NT2/D1 (cell line): Measurements from ENCODE around the gene WDFY3.

Source experiments
- DNase-seq: peaks from one replicate; pipeline ENCODE4 v3.0.0-alpha.2; 2011; ENCODE audit warnings: low read depth, low spot score
- H3K27me3 ChIP-seq: 2 replicates; pipeline ENCODE4 v1.6.0; 2011; ENCODE audit warnings: mild to moderate bottlenecking; ENCODE audit not compliant: insufficient read length, insufficient read depth
- H3K36me3 ChIP-seq: 2 replicates; pipeline ENCODE4 v1.6.1; 2011; ENCODE audit warnings: mild to moderate bottlenecking, low read length, mixed read lengths; ENCODE audit not compliant: insufficient read depth, insufficient read length
- H3K4me1 ChIP-seq: 2 replicates; pipeline ENCODE4 v1.5.1; 2011; ENCODE audit not compliant: insufficient read depth, insufficient read length
- H3K4me3 ChIP-seq: 2 replicates; pipeline ENCODE4 v1.5.1; 2011; ENCODE audit warnings: low read depth; ENCODE audit not compliant: insufficient read length
- H3K9ac ChIP-seq: 2 replicates; pipeline ENCODE4 v1.6.0; 2011; ENCODE audit warnings: low read depth; ENCODE audit not compliant: insufficient read length
- H3K9me3 ChIP-seq: 2 replicates; pipeline ENCODE4 v1.5.1; 2011; ENCODE audit warnings: mild to moderate bottlenecking, low read length; ENCODE audit not compliant: insufficient read depth
- SUZ12 ChIP-seq: IDR thresholded peaks from 2 replicates; pipeline ENCODE4 v1.6.1; 2011; ENCODE audit not compliant: insufficient read length, insufficient read depth; ENCODE audit errors: extremely low read depth
- YY1 ChIP-seq: IDR thresholded peaks from 2 replicates; pipeline ENCODE4 v1.6.1; 2011; ENCODE audit not compliant: insufficient read length, insufficient read depth
- ZNF274 ChIP-seq: IDR thresholded peaks from 2 replicates; pipeline ENCODE4 v1.6.1; 2011; ENCODE audit warnings: mild to moderate bottlenecking, low read depth, low read length

The WDFY3 gene

GRCh38 chr4:84966382-84967242, at the start of gene WDFY3:
Gene WDFY3, minus strand, starts transcription at chr4:84966690. Its CDS starts 106,099 bp downstream, at chr4:84860591.
- peak; percentile 61 for DNase-seq
- peak within 1 kb of the TSS; percentile 64 for H3K4me3 ChIP-seq
- no peaks in the 10 kb centered on the region for H3K4me1 ChIP-seq

GRCh38 chr4:85005865-85006377, 39.4 kb upstream of the WDFY3 start:
- no peak for DNase-seq
- no peaks in the 10 kb centered on the region for H3K36me3 ChIP-seq
- no peaks in the 10 kb centered on the region for H3K4me1 ChIP-seq
- H3K4me3 ChIP-seq: no peak overlapping the region
- no peak overlapping the region for H3K9ac ChIP-seq
- TF ChIP-seq ZNF274 (no peak), YY1 (no peak), SUZ12 (no peak)
- H3K27me3 ChIP-seq: no peaks in the 10 kb centered on the region
- no peaks in the 10 kb centered on the region for H3K9me3 ChIP-seq

More at GRCh38 chr4:84966382-84967242, at the start of gene WDFY3:
- peak within 1 kb of the TSS; percentile 86 for H3K9ac ChIP-seq
- peaks cover 3% of the 10 kb centered on the region for H3K36me3 ChIP-seq
- no peaks in the 10 kb centered on the region for H3K9me3 ChIP-seq
- H3K27me3 ChIP-seq: no peaks in the 10 kb centered on the region
- TF ChIP-seq SUZ12: no peak
- TF ChIP-seq ZNF274: no peak
- peak; percentile 69 for TF ChIP-seq YY1

- DNase-seq: no peak
- H3K4me3 ChIP-seq: no peak overlapping the region
- TF ChIP-seq ZNF274 (no peak), YY1 (no peak), SUZ12 (no peak)
- no peaks in the 10 kb centered on the region for H3K4me1 ChIP-seq
- H3K27me3 ChIP-seq: no peaks in the 10 kb centered on the region
- H3K36me3 ChIP-seq: no peaks in the 10 kb centered on the region
- no peak overlapping the region for H3K9ac ChIP-seq
- no peaks in the 10 kb centered on the region for H3K9me3 ChIP-seq
These were observed 33.9 kb upstream of the WDFY3 start for GRCh38 chr4:85000343-85000742.

GRCh38 chr4:84995386-84995785, 28.9 kb upstream of the WDFY3 start:
- no peak for TF ChIP-seq SUZ12
- TF ChIP-seq YY1: no peak
- no peak for TF ChIP-seq ZNF274
- Histone ChIP-seq H3K4me3 (no peak overlapping the region), H3K27me3 (no peaks in the 10 kb centered on the region), H3K9ac (no peak overlapping the region), H3K36me3 (no peaks in the 10 kb centered on the region), H3K9me3 (no peaks in the 10 kb centered on the region), H3K4me1 (no peaks in the 10 kb centered on the region)
- DNase-seq: no peak

DNA sequence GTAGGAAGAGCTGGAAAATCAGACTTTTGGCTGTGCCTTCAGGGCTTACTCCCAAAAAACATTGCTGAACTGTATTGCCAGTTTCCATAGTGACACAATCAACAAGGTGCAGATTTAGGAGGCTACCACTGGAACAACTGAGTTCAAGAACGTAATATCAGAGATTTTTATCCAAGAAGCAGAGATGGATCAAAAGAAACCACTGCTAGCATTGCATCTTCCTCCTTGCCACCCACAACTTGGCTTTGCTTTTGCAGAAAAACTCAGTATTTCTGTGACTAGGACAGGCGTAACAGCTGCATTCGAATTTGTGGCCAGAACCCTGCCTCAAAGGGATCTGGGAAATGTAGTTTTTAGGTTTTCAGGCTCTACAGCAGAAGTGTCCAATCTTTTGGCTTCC, 27.8 kb upstream of the WDFY3 start:
- Histone ChIP-seq H3K9me3 (no peaks in the 10 kb centered on the region), H3K4me1 (no peaks in the 10 kb centered on the region), H3K4me3 (no peak overlapping the region), H3K27me3 (no peaks in the 10 kb centered on the region), H3K36me3 (no peaks in the 10 kb centered on the region), H3K9ac (no peak overlapping the region)
- TF ChIP-seq YY1 (no peak), ZNF274 (no peak), SUZ12 (no peak)
- DNase-seq: no peak

DNA sequence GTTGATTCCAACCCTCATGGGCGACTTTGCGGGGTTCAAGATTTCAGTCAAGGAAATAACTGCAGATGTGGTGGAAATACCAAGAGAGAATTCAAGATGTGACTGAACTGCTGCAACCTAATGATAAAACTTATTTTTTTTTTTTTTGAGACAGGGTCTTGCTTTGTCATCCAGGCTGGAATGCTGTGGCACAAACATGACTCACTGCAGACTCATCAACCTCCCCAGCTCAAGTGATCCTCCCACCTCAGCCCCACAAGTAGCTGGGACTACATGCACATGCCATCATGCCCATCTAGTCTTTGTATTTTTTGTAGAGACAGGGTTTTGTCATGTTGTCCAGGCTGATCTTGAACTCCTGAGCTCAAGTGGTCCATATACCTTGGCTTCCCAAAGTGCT, 19.5 kb upstream of the WDFY3 start:
- TF ChIP-seq ZNF274 (no peak), SUZ12 (no peak), YY1 (no peak)
- DNase-seq: no peak
- H3K9ac ChIP-seq: no peak overlapping the region

GRCh38 chr4:84977396-84977795, 10.9 kb upstream of the WDFY3 start:
- H3K4me1 ChIP-seq: no peaks in the 10 kb centered on the region
- H3K9me3 ChIP-seq: no peaks in the 10 kb centered on the region
- no peak overlapping the region for H3K9ac ChIP-seq
- TF ChIP-seq ZNF274 (no peak), YY1 (no peak)
- no peak overlapping the region for H3K4me3 ChIP-seq
- no peaks in the 10 kb centered on the region for H3K36me3 ChIP-seq
- no peaks in the 10 kb centered on the region for H3K27me3 ChIP-seq
- DNase-seq: no peak

More for the DNA sequence above, 19.5 kb upstream of the WDFY3 start:
- Histone ChIP-seq H3K4me3 (no peak overlapping the region), H3K27me3 (no peaks in the 10 kb centered on the region), H3K36me3 (no peaks in the 10 kb centered on the region), H3K9me3 (peaks cover 7% of the 10 kb centered on the region; the same call in 1 of the 2 replicates), H3K4me1 (no peaks in the 10 kb centered on the region)
